22Rv1 (cell line): Measurements from ENCODE around the gene SPEF2.

Experiments used
- CTCF ChIP-seq: fragments of 450-650 bp; IDR thresholded peaks from 2 replicates; pipeline ENCODE4 v1.5.1; 2017; ENCODE audit warnings: mild to moderate bottlenecking
- ZFX ChIP-seq: fragments of 450-650 bp; IDR thresholded peaks from 2 replicates; pipeline ENCODE4 v1.6.1; 2017; ENCODE audit warnings: antibody characterized with exemption, borderline replicate concordance

GRCh38 chr5:35668794-35669193, 51.1 kb downstream of the SPEF2 start:
- no peak for TF ChIP-seq CTCF
- no peak for TF ChIP-seq ZFX
